ENCODE results near the gene KRTAP9-6.
"Not testable (repeated sequence)": the region's sequence is repeated elsewhere in the genome, so short reads cannot be mapped to it uniquely, and the experiment has no call there.

The KRTAP9-6 gene

GRCh38 chr17:41256291-41256685 lies 8.9 kb upstream of the KRTAP9-6 start:
- H3K4me3 Mint-ChIP-seq = no peak overlapping the region
- H3K36me3 Mint-ChIP-seq (ENCODE audit: low read depth) = no peaks in the 10 kb centered on the region
- no peaks in the 10 kb centered on the region for H3K4me1 Mint-ChIP-seq
- no peak for DNase-seq
- peaks cover 60% of the 10 kb centered on the region for H3K27me3 Mint-ChIP-seq (ENCODE audit: low read depth, poor library complexity)
- H3K9me3 Mint-ChIP-seq = no peaks in the 10 kb centered on the region
- no peak for TF ChIP-seq CTCF (IDR thresholded peaks at IDR 0.05)
- H3K27ac Mint-ChIP-seq = no peak overlapping the region

DNA sequence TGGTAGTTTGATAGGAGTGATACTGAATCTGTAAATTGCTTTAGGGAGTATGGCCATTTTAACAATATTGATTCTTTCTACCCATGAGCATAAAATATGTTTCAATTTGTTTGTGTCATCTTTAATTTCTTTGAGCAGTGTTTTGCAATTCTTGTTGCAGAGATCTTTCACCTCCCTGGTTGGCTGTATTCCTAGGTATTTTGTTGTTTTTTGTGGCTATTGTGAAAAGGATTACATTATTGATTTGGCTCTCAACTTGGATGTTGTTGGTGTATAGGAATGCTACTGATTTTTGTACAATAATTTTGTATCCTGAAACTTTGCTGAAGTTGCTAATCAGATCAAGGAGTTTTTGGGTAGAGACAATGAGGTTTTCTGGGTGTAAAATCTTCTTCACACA lies 6.8 kb upstream of the KRTAP9-6 start:
- TF ChIP-seq CTCF (IDR thresholded peaks at IDR 0.05) = no peak
- peaks cover 50% of the 10 kb centered on the region for H3K27me3 Mint-ChIP-seq (ENCODE audit: low read depth, poor library complexity)
- no peaks in the 10 kb centered on the region for H3K4me1 Mint-ChIP-seq
- no peaks in the 10 kb centered on the region for H3K9me3 Mint-ChIP-seq
- H3K36me3 Mint-ChIP-seq (ENCODE audit: low read depth) = no peaks in the 10 kb centered on the region
- H3K4me3 Mint-ChIP-seq = no peak overlapping the region
- DNase-seq = no peak
- H3K27ac Mint-ChIP-seq = no peak overlapping the region

- TF ChIP-seq CTCF (IDR thresholded peaks at IDR 0.05) = no peak
- H3K9me3 Mint-ChIP-seq = no peaks in the 10 kb centered on the region
- no peaks in the 10 kb centered on the region for H3K4me1 Mint-ChIP-seq
- no peak overlapping the region for H3K4me3 Mint-ChIP-seq
- H3K27ac Mint-ChIP-seq = no peak overlapping the region
- H3K36me3 Mint-ChIP-seq (ENCODE audit: low read depth) = no peaks in the 10 kb centered on the region
- DNase-seq = no peak
- peaks cover 41% of the 10 kb centered on the region for H3K27me3 Mint-ChIP-seq (ENCODE audit: low read depth, poor library complexity)
Observed at GRCh38 chr17:41263212-41263611, 2.0 kb upstream of the KRTAP9-6 start.

DNA sequence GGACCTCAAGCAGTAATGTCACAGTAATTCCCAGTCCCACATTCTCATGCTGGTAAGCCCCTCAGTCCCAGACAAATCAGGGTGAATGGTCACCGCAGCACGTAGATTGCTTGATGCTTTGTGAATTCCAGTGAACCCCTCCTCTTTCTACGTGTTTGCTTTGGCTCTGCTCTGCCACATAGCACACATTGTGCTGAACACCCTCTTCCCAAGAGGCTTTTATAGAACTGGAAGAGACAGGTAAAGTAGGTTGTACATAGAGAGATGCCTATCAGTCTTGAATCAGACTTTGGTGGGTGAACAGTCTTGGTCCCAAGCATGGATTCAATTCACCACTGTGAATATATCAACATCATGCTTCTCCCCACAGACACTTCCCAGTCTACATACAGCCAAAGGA lies 579 bp upstream of the KRTAP9-6 start:
- Mint-ChIP-seq H3K36me3 (ENCODE audit: low read depth) (no peaks in the 10 kb centered on the region), H3K4me3 (no peak overlapping the region), H3K4me1 (no peaks in the 10 kb centered on the region), H3K27ac (no peak overlapping the region), H3K9me3 (no peaks in the 10 kb centered on the region), H3K27me3 (ENCODE audit: low read depth, poor library complexity) (peaks cover 35% of the 10 kb centered on the region)
- DNase-seq = no peak
- no peak for TF ChIP-seq CTCF (IDR thresholded peaks at IDR 0.05)

- Mint-ChIP-seq H3K27me3 (ENCODE audit: low read depth, poor library complexity) (peaks cover 22% of the 10 kb centered on the region), H3K4me1 (no peaks in the 10 kb centered on the region), H3K27ac (no peak overlapping the region), H3K9me3 (no peaks in the 10 kb centered on the region), H3K4me3 (no peak overlapping the region), H3K36me3 (ENCODE audit: low read depth) (no peaks in the 10 kb centered on the region)
- no peak for DNase-seq
- TF ChIP-seq CTCF (IDR thresholded peaks at IDR 0.05) = no peak
Observed at GRCh38 chr17:41267711-41268110, 2.5 kb downstream of the KRTAP9-6 start.

DNA sequence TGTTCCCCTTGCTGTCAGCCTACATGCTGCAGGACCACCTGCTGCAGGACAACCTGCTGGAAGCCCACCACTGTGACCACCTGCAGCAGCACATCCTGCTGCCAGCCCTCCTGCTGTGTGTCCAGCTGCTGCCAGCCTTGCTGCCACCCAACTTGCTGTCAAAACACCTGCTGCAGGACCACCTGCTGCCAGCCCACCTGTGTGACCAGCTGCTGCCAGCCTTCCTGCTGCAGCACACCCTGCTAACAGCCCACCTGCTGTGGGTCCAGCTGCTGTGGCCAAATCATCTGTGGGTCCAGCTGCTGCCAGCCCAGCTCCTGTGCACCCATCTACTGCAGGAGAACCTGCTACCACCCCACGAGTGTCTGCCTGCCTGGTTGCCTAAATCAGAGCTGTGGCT lies 6.1 kb downstream of the KRTAP9-6 start:
- not testable (repeated sequence) for H3K27ac Mint-ChIP-seq; H3K36me3 Mint-ChIP-seq (ENCODE audit: low read depth); H3K4me3 Mint-ChIP-seq; DNase-seq; H3K9me3 Mint-ChIP-seq; H3K4me1 Mint-ChIP-seq; H3K27me3 Mint-ChIP-seq (ENCODE audit: low read depth, poor library complexity)

Data from nephron progenitor cell (in vitro differentiated cells).